Neural crest cell (in vitro differentiated cells): ENCODE measurements around the gene NRL. TPM values are rescaled to one million over a fixed set of nuclear protein-coding genes. Genes with fewer than 3 reads are reported as not detected.
"Not testable (repeated sequence)": the region's sequence is repeated elsewhere in the genome, so short reads cannot be mapped to it uniquely, and the experiment has no call there.

Source experiments
- DNase-seq: peaks from one replicate; pipeline ENCODE4 v3.0.0; 2021; ENCODE audit warnings: low read depth, mixed read lengths, low spot score
- H3K27ac Mint-ChIP-seq: one replicate; pipeline ENCODE4 v1.8.0; 2021; ENCODE audit warnings: mild to moderate bottlenecking, mixed read lengths; ENCODE audit not compliant: unreplicated experiment
- H3K27me3 Mint-ChIP-seq: 2 replicates; pipeline ENCODE4 v1.8.0; 2021; ENCODE audit warnings: low read depth, mild to moderate bottlenecking, mixed read lengths
- H3K36me3 Mint-ChIP-seq: 2 replicates; pipeline ENCODE4 v1.8.0; 2021; ENCODE audit warnings: low read depth, mild to moderate bottlenecking, mixed read lengths
- H3K4me1 Mint-ChIP-seq: 2 replicates; pipeline ENCODE4 v1.8.0; 2021; ENCODE audit warnings: mixed read lengths
- H3K4me3 Mint-ChIP-seq: one replicate; pipeline ENCODE4 v1.8.0; 2021; ENCODE audit warnings: mild to moderate bottlenecking, mixed read lengths
- H3K9me3 Mint-ChIP-seq: 2 replicates; pipeline ENCODE4 v1.8.0; 2021; ENCODE audit warnings: mixed read lengths
- CTCF ChIP-seq: fragments of 200-600 bp; sonication (generic); conservative IDR thresholded peaks from 2 replicates; pipeline ENCODE4 v1.5.0; 2021; ENCODE audit warnings: antibody characterized with exemption, mild to moderate bottlenecking
- total RNA-seq: library from RNA; stranded (reverse); gene quantifications from 2 replicates; pipeline ENCODE4 v1.2.1, GENCODE V29; 2021

Gene NRL
- total RNA-seq, 1 donor from 2014 or later = 1.2 TPM

- peaks cover 7% of the 10 kb centered on the region for H3K4me1 Mint-ChIP-seq
- peaks cover 21% of the 10 kb centered on the region for H3K27me3 Mint-ChIP-seq
- H3K27ac Mint-ChIP-seq = no peak overlapping the region
- no peaks in the 10 kb centered on the region for H3K36me3 Mint-ChIP-seq
- no peak for TF ChIP-seq CTCF
- no peak overlapping the region for H3K4me3 Mint-ChIP-seq
- DNase-seq = no peak
- no peaks in the 10 kb centered on the region for H3K9me3 Mint-ChIP-seq
Observed at GRCh38 chr14:24040692-24041091, 74.1 kb downstream of the NRL start.

- DNase-seq = no peak
- H3K4me3 Mint-ChIP-seq = no peak overlapping the region
- H3K27me3 Mint-ChIP-seq = peaks cover 23% of the 10 kb centered on the region
- TF ChIP-seq CTCF = no peak
- H3K9me3 Mint-ChIP-seq = no peaks in the 10 kb centered on the region
- no peak overlapping the region for H3K27ac Mint-ChIP-seq
- peaks cover 7% of the 10 kb centered on the region for H3K4me1 Mint-ChIP-seq
- no peaks in the 10 kb centered on the region for H3K36me3 Mint-ChIP-seq
Observed at GRCh38 chr14:24038686-24039085, 76.1 kb downstream of the NRL start.

- H3K4me1 Mint-ChIP-seq = peaks cover 7% of the 10 kb centered on the region
- H3K9me3 Mint-ChIP-seq = no peaks in the 10 kb centered on the region
- H3K27me3 Mint-ChIP-seq = peaks cover 20% of the 10 kb centered on the region
- DNase-seq = no peak
- TF ChIP-seq CTCF = no peak
- H3K27ac Mint-ChIP-seq = no peak overlapping the region
- H3K4me3 Mint-ChIP-seq = no peak overlapping the region
- H3K36me3 Mint-ChIP-seq = no peaks in the 10 kb centered on the region
Observed at GRCh38 chr14:24037658-24038037, 77.1 kb downstream of the NRL start.

- Mint-ChIP-seq H3K4me3 (peak overlapping the region; percentile 93), H3K27ac (peak overlapping the region; percentile 54), H3K27me3 (peaks cover 16% of the 10 kb centered on the region)
- H3K4me1 Mint-ChIP-seq, H3K9me3 Mint-ChIP-seq, DNase-seq, H3K36me3 Mint-ChIP-seq: not testable (repeated sequence)
- peak; percentile 3 for TF ChIP-seq CTCF
Observed at GRCh38 chr14:24036963-24037657, 77.6 kb downstream of the NRL start.

- H3K4me3 Mint-ChIP-seq = peak overlapping the region; percentile 93
- no peaks in the 10 kb centered on the region for H3K36me3 Mint-ChIP-seq
- peaks cover 7% of the 10 kb centered on the region for H3K4me1 Mint-ChIP-seq
- DNase-seq = peak; percentile 49
- H3K27ac Mint-ChIP-seq = peak overlapping the region; percentile 54
- peaks cover 14% of the 10 kb centered on the region for H3K27me3 Mint-ChIP-seq
- H3K9me3 Mint-ChIP-seq = peaks cover 2% of the 10 kb centered on the region
- peak; percentile 79 for TF ChIP-seq CTCF
Observed at GRCh38 chr14:24036169-24036962, 78.4 kb downstream of the NRL start.

GRCh38 chr14:24035769-24036168 lies 79.0 kb downstream of the NRL start:
- peaks cover 14% of the 10 kb centered on the region for H3K27me3 Mint-ChIP-seq
- H3K4me1 Mint-ChIP-seq, DNase-seq, H3K9me3 Mint-ChIP-seq, H3K36me3 Mint-ChIP-seq, H3K27ac Mint-ChIP-seq: not testable (repeated sequence)
- peak overlapping the region; percentile 82 for H3K4me3 Mint-ChIP-seq
